Upper lobe of left lung (tissue), 6 donors: ENCODE data around the gene CADPS. TPM values are rescaled to one million over a fixed set of nuclear protein-coding genes. Genes with fewer than 3 reads are reported as not detected.

Source experiments
- ATAC-seq, 2 donors: fragments of 200-7000 bp; cut with Tn5 transposase; one replicate each; pipeline ENCODE4 v1.9.1; 2022; ENCODE audit warnings: mild to moderate bottlenecking in 2 of 2, moderate library complexity in 2 of 2; ENCODE audit not compliant: low FRiP score in 2 of 2
- DNase-seq, 2 donors: peaks; one replicate each; pipeline ENCODE4 v3.0.0-alpha.2; 2019 to 2020
- H3K27ac ChIP-seq, 4 donors: fragments of 200-600 bp; sonication (generic); one replicate each; pipeline ENCODE4 v1.5.1; 2016 to 2019
- H3K27me3 ChIP-seq, 4 donors: fragments of 200-600 bp; sonication (generic); one replicate each; pipeline ENCODE4 v1.5.1; 2017 to 2019
- H3K36me3 ChIP-seq, 4 donors: fragments of 200-600 bp; sonication (generic); one replicate each; pipeline ENCODE4 v1.5.1; 2016 to 2019
- H3K4me1 ChIP-seq, 4 donors: fragments of 200-600 bp; sonication (generic); one replicate each; pipeline ENCODE4 v1.5.1; 2018 to 2019
- H3K4me3 ChIP-seq, 4 donors: fragments of 200-600 bp; sonication (generic); one replicate each; pipeline ENCODE4 v1.5.1; 2017 to 2019; ENCODE audit warnings: mild to moderate bottlenecking in 2 of 4, moderate library complexity in 1 of 4
- H3K9me3 ChIP-seq, 4 donors: fragments of 200-600 bp; sonication (generic); one replicate each; pipeline ENCODE4 v1.5.1; 2018 to 2019
- CTCF ChIP-seq, 6 experiments: fragments of 450-650 bp in 4 of 6; fragments of 200-600 bp in 2 of 6; sonication (generic) in 2 of 6; IDR thresholded peaks; one replicate each; pipeline ENCODE4 v1.5.1; 2016 to 2019; ENCODE audit warnings: antibody characterized with exemption in 6 of 6
- EP300 ChIP-seq, 4 donors: sonication (generic); formaldehyde crosslinking; IDR thresholded peaks; one replicate each; pipeline ENCODE4 v1.5.1; 2017; ENCODE audit warnings: antibody characterized with exemption in 4 of 4, control low read depth in 2 of 4
- POLR2A ChIP-seq, 4 donors: fragments of 450-650 bp; IDR thresholded peaks; one replicate each; pipeline ENCODE4 v1.5.1; 2016 to 2017; ENCODE audit warnings: antibody characterized with exemption in 4 of 4, mild to moderate bottlenecking in 2 of 4
- POLR2AphosphoS5 ChIP-seq, 2 donors: sonication (generic); formaldehyde crosslinking; IDR thresholded peaks; one replicate each; pipeline ENCODE4 v1.5.1; 2017; ENCODE audit warnings: antibody characterized with exemption in 2 of 2
- WGBS, 2 donors: methylation state at CpG; one replicate each; pipeline ENCODE4 v1.1.5; 2017 to 2018; 5-methylcytosine and 5-hydroxymethylcytosine counted together
- total RNA-seq, 6 donors: library from RNA; depleted of rRNA in 4 of 6; stranded (reverse); fragments of >200 nt in 4 of 6; gene quantifications; one replicate each; pipeline versions ENCODE4 v1.1.0 to v1.2.1, GENCODE V29; 2016 to 2021
- donor health status: DM: no; HTN: no; CAD: no; lungs with moderate emphysema.
- donor health status: DM: no; HTN: yes; CAD: no; lungs with severe emphysema.

Gene CADPS
- total RNA-seq, 6 donors from 2014 or later = 0.29 to 1.5 (median 1.2) TPM; not detected in 3

- no peaks in the 10 kb centered on the region for H3K4me1 ChIP-seq
- no peaks in the 10 kb centered on the region for H3K27me3 ChIP-seq
- DNase-seq = no peak
- no peak for TF ChIP-seq CTCF (IDR thresholded peaks at IDR 0.05)
- no peak for TF ChIP-seq POLR2AphosphoS5 (IDR thresholded peaks at IDR 0.05)
- no peak for TF ChIP-seq POLR2A (IDR thresholded peaks at IDR 0.05)
- no peak for TF ChIP-seq EP300 (IDR thresholded peaks at IDR 0.05)
- ATAC-seq = no peak
- no peak overlapping the region for H3K4me3 ChIP-seq
- no peaks in the 10 kb centered on the region for H3K9me3 ChIP-seq
- H3K27ac ChIP-seq = no peak overlapping the region
- 54 to 61% methylated on average over 13 of the region's 13 CpGs for WGBS, 2 donors
- H3K36me3 ChIP-seq = no peaks in the 10 kb centered on the region
These were observed 151.9 kb downstream of the CADPS start for GRCh38 chr3:62723166-62723913.

DNA sequence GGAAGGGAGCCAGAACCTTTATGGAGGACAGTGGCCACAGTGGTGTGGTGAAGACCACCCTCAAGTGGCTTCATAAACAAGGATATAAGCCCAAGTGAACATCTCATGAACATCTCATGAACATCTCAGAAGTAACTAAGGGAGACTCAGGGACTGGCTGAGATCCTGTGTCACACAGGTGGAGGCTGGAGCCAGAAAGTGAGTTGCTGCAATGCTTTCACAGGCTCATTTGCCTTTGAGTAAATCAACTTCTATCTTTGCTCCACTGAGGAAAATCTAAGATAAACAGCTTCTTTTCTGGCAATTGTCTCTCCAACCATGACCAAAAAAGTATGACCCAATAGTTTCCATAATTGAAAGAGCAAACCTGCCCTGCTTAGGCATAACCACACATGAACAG lies 152.9 kb downstream of the CADPS start:
- no peaks in the 10 kb centered on the region for H3K27me3 ChIP-seq
- H3K27ac ChIP-seq = no peak overlapping the region
- no peaks in the 10 kb centered on the region for H3K9me3 ChIP-seq
- no peak overlapping the region for H3K4me3 ChIP-seq
- ATAC-seq = no peak
- no peaks in the 10 kb centered on the region for H3K4me1 ChIP-seq
- TF ChIP-seq POLR2A (IDR thresholded peaks at IDR 0.05) (no peak), POLR2AphosphoS5 (IDR thresholded peaks at IDR 0.05) (no peak), EP300 (IDR thresholded peaks at IDR 0.05) (no peak), CTCF (IDR thresholded peaks at IDR 0.05) (no peak)
- no peaks in the 10 kb centered on the region for H3K36me3 ChIP-seq
- no peak for DNase-seq

DNA sequence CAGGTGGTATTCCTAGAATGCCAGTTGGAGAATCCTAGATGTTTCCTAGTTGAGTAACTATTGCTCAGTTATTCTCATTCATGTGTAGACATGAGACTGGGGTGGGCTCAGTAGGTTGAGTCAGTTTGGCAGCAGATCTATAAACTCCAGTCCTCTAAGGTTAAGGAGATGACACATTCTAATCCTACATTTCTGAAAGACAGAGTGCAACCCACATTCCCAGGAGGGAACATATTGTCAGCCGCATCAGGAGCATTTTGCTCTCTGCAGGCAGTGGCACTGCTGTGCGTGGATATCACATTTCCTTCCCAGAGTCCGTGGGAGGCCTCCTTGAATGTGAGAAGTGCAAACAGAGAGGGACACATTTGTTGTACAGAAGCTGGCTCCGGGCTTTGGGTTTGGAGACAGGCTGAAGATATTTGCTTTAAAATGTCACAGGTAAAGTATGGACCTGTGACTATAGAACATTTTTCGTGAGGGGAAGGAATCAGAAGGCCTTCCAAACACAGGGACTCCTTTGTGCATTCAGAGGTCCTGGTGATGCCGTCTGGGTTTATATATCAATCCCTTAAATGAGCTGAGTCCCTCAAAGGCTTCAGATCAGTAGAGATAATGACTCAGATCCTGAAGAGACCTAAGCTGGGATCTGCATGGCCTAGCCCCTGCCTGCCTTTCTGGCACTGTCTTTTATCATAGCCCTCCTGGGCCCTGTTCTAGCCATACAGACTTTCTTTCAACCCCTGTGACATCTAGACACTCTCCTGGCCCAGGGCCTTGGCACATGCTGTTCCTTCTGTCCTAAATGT lies 156.5 kb downstream of the CADPS start:
- Histone ChIP-seq H3K36me3 (no peaks in the 10 kb centered on the region), H3K9me3 (no peaks in the 10 kb centered on the region), H3K4me1 (no peaks in the 10 kb centered on the region), H3K27ac (no peak overlapping the region), H3K27me3 (no peaks in the 10 kb centered on the region), H3K4me3 (no peak overlapping the region)
- DNase-seq = no peak
- no peak for ATAC-seq
- 48 to 62% methylated on average over 6 of the region's 6 CpGs for WGBS, 2 donors
- TF ChIP-seq CTCF (IDR thresholded peaks at IDR 0.05) = no peak
- no peak for TF ChIP-seq POLR2AphosphoS5 (IDR thresholded peaks at IDR 0.05)
- TF ChIP-seq POLR2A (IDR thresholded peaks at IDR 0.05) = no peak
- no peak for TF ChIP-seq EP300 (IDR thresholded peaks at IDR 0.05)

- DNase-seq (no peak), ATAC-seq (no peak)
- H3K27me3 ChIP-seq = no peaks in the 10 kb centered on the region
- H3K27ac ChIP-seq = no peak overlapping the region
- 68 to 89% methylated on average over 1 of the region's 1 CpG for WGBS, 2 donors
- no peaks in the 10 kb centered on the region for H3K4me1 ChIP-seq
- no peaks in the 10 kb centered on the region for H3K9me3 ChIP-seq
- no peaks in the 10 kb centered on the region for H3K36me3 ChIP-seq
- no peak overlapping the region for H3K4me3 ChIP-seq
- TF ChIP-seq POLR2AphosphoS5 (IDR thresholded peaks at IDR 0.05) = no peak
- TF ChIP-seq CTCF (IDR thresholded peaks at IDR 0.05) = no peak
- no peak for TF ChIP-seq POLR2A (IDR thresholded peaks at IDR 0.05)
- no peak for TF ChIP-seq EP300 (IDR thresholded peaks at IDR 0.05)
These were observed 157.2 kb downstream of the CADPS start for GRCh38 chr3:62718011-62718410.
